ENCODE data around the gene USP32. TPM values are rescaled to one million over a fixed set of nuclear protein-coding genes. Genes with fewer than 3 reads are reported as not detected.

Gene USP32
- total RNA-seq, 2 donors from 2014 or later = 32.7 to 42.2 TPM

GRCh38 chr17:60130466-60130865, 261.5 kb downstream of the USP32 start:
- H3K4me3 Mint-ChIP-seq = no peak overlapping the region
- no peaks in the 10 kb centered on the region for H3K27me3 Mint-ChIP-seq
- no peak for ATAC-seq (replicated peaks)

GRCh38 chr17:60129164-60129563, 262.8 kb downstream of the USP32 start:
- H3K27ac Mint-ChIP-seq = no peak overlapping the region
- H3K4me3 Mint-ChIP-seq = no peak overlapping the region
- ATAC-seq (replicated peaks) = no peak
- peaks cover 13% of the 10 kb centered on the region for H3K36me3 Mint-ChIP-seq (ENCODE audit: low read depth)
- no peaks in the 10 kb centered on the region for H3K27me3 Mint-ChIP-seq
- H3K4me1 Mint-ChIP-seq = peaks cover 8% of the 10 kb centered on the region
- H3K9me3 Mint-ChIP-seq = no peaks in the 10 kb centered on the region

More at GRCh38 chr17:60130466-60130865, 261.5 kb downstream of the USP32 start:
- Mint-ChIP-seq H3K4me1 (peaks cover 10% of the 10 kb centered on the region), H3K27ac (no peak overlapping the region), H3K36me3 (ENCODE audit: low read depth) (peaks cover 13% of the 10 kb centered on the region), H3K9me3 (no peaks in the 10 kb centered on the region)

Other genes with a start within 250 kb of the USP32 start
- not detected for gene CA4, start 242.2 kb downstream of the USP32 start, total RNA-seq
- gene CHCT1, start 30.4 kb upstream of the USP32 start, total RNA-seq = not detected
- gene APPBP2, start 134.1 kb upstream of the USP32 start, total RNA-seq = 10 to 100 TPM; 27.7 to 33.0 TPM
- gene PPM1D, start 208.1 kb upstream of the USP32 start, total RNA-seq = 10 to 100 TPM; 10.8 to 17.1 TPM